GM18867 (cell line): ENCODE results near the gene KCNJ6.
"Not testable (repeated sequence)": the region's sequence is repeated elsewhere in the genome, so short reads cannot be mapped to it uniquely, and the experiment has no call there.

ENCODE experiments used
- ATAC-seq: cut with Tn5 transposase; IDR thresholded peaks from one replicate; pipeline ENCODE4 v1.9.1; 2021; ENCODE audit warnings: mild to moderate bottlenecking, moderate library complexity; ENCODE audit not compliant: unreplicated experiment

Gene KCNJ6

GRCh38 chr21:37746849-37747248 is 169.4 kb downstream of the KCNJ6 start:
- ATAC-seq = no peak

DNA sequence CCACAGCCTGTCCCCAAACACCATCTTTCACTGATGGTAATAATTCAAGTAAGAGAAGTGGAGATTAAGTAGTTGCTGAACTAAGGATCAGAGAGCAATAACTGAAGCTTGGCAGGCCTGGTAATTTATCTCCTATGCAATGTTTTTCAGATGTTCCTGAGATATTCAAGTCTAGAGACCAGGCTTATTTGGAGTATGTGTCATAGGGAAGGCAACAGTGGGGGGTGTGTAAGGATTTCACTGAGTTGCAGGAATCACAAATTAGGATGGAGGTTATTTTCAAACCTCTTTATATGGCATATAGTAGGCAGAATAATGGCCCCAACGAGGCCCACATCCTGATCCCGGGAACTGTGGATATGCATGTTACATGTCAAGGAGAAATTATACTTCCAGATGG is 171.7 kb downstream of the KCNJ6 start:
- ATAC-seq = no peak

DNA sequence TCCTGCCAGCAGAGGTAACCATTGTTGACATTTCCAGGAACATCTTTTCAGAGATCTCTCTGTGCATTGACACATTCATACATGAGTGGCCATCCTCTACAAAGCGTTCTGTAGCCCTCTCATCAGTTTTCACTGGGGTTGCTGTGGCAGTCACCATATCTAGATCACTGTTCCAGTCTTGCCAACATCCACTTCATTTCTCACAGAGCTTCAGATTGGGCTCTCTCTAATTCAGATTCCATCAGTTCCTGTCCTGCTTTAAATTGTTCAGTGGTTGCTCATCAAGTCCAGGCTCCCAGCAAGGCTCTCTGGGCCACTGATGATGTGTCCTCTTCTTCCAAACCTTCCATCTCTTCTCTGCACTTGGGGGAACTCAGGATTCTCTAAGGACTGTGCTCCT is 173.7 kb downstream of the KCNJ6 start:
- no peak for ATAC-seq

DNA sequence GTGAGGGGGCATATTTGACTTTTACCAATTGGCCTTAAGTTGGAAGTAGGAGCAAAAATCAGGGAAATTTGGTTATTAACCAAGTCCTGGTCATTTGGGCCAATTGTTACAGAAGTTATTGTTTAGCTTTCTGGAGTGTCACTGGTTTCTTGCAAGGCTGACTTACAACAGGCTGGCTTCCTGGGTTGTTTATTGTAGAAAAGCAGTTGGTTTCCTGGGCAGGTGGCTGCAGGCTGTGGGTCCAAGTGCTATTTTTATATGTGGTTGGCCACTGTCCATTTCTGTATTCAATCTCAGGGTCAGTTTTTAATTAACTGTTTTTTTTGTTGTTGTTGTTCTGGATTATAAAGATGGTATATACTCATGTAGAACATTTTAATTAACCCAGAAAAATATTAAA is 174.1 kb downstream of the KCNJ6 start:
- ATAC-seq = no peak

DNA sequence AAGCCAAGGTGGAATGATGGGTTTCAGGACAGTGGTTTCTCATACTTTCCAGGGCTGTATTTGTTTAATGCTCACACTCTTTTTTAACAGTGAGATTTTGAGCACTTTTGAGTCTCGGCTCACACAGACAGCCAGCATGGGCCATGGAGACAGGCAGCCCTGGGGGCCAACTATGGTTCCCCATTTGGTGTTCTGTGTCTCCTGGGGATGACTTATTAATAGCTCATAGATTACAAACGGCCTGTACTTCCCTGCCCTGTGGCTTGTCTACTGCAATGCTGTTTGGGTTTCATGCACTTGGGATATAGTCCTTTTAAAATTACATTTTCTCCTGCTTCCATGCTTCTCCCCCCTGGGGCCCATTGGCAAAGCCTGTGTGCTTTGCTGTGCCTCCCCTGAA is 178.3 kb downstream of the KCNJ6 start:
- ATAC-seq = no peak

DNA sequence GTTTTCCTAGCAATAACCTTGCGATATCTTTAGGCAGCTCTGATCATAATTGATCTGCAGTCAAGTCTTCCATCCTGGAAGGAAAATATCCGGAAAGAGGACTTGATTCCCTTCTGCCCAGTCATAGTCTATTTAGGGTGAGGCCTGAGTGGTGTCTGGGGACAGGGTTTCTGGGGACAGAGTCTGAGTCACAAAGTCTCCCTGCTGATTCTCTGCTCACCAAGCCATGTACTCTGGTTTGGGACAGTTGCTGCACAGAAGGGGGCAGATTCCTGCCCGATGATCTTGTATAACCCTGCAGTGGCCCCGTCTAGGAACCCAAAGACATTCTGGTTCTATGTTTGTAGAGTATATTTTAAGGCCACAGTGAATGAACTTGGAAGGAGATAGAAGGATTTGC is 178.8 kb downstream of the KCNJ6 start:
- ATAC-seq = no peak

GRCh38 chr21:37734846-37735245 is 181.4 kb downstream of the KCNJ6 start:
- ATAC-seq = no peak

- ATAC-seq = no peak
These were observed 183.3 kb downstream of the KCNJ6 start for GRCh38 chr21:37732927-37733326.

GRCh38 chr21:37724201-37724600 is 192.1 kb downstream of the KCNJ6 start:
- ATAC-seq = peak; percentile 58

DNA sequence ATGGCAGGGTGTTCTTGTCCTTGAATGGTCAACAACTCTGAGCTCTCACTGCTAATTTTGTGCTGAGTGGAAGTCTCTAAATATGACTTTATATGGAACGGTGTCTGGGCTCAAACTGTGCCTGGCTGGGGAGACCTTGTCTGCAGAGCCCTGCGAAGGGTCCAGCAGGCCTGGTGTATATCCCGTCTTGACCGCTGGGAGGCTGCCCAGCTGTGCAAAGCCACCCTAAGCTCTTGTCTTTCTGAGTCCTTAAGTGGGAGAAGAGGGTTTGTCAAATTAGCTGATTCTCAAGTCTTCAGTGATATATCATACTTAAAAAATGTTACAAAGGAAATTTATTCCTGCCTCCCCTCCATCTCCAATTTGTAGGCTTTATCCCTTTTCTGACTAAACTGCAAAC is 198.7 kb downstream of the KCNJ6 start:
- ATAC-seq = no peak

- ATAC-seq = not testable (repeated sequence)
These were observed 203.7 kb downstream of the KCNJ6 start for GRCh38 chr21:37712569-37712934.

DNA sequence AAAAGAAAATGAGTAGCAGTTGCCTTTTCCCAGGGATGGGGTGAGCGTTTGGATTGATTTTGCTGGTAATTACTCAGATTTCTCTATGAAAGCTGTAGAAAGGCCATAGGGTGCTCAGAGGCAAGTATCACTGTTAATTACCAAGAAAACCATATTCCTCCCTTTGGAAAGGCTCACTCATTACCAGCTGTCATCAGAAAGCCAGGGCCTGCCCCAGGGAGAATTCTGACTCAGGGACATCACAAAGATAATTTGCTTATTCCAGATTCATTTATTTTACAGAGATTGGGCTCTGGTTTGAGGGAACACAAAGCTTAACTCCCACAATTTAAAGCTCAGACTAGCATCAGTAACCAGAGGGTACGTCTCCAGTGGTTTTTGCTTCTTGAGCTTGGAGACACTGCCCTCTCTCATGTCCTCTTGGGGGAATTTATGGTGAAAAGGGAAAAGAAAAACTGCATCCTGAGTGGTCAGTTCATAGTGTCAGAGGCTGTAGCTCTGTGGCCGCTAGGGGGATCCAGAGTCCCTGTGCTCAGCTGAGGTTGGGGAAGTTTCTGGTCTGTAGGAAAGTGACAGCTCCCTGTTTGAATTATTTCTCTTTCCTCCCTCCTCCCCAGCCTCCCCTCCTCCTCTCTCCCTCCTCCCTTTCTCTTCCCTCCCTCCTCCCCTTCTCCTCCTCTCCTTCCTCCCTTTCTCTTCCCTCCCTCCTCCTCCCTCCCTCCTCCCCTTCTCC is 204.3 kb downstream of the KCNJ6 start:
- peak; percentile 83 for ATAC-seq

GRCh38 chr21:37711286-37711829 is 204.9 kb downstream of the KCNJ6 start:
- no peak for ATAC-seq

GRCh38 chr21:37710546-37711285 is 205.5 kb downstream of the KCNJ6 start:
- ATAC-seq = no peak

- no peak for ATAC-seq
These were observed 211.5 kb downstream of the KCNJ6 start for GRCh38 chr21:37704751-37705150.

DNA sequence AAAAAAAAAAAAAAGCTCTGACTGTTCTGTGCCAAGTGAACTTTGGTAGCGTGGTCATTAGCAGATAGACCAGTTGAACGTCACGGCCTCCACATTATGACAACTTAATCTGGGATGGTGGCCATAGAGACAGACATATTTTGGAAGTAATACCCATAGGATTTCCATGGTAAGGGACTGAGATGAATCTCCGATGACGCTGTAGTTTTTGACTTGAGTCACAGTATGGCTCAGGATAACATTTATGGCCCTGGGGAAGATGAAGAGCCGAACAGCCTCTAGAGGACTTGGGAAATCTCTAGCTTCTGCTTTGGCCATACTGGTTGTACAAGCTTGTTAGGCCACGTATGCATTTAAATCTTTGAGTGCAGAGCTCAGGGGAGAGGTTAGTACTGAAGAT is 214.0 kb downstream of the KCNJ6 start:
- ATAC-seq = no peak

DNA sequence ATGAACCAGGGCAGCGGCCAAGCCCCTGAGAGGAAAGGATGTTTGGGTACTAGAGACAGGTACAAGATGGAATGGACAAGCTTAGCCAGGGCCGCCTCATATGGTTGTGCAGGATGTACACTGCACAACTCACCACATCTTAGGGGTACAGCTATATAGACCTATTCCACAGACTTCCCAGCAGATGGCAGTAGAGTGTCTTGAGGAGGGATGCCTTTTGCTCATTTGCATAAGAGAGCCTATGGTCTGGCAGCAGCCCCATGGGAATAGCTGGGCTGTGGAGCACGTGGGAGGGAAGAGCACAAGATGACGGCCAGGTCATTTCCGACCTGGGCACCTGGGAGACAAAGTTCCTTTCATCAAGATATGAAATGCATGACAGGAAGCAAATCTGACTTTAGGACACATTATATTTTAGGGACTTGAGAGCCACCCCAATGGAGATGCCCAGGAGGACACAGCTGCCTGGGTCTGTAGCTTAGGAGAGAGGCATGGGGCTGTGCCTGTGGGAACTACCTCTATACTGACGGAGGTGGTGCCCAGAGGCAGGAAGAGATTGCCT is 215.5 kb downstream of the KCNJ6 start:
- peak; percentile 92 for ATAC-seq

DNA sequence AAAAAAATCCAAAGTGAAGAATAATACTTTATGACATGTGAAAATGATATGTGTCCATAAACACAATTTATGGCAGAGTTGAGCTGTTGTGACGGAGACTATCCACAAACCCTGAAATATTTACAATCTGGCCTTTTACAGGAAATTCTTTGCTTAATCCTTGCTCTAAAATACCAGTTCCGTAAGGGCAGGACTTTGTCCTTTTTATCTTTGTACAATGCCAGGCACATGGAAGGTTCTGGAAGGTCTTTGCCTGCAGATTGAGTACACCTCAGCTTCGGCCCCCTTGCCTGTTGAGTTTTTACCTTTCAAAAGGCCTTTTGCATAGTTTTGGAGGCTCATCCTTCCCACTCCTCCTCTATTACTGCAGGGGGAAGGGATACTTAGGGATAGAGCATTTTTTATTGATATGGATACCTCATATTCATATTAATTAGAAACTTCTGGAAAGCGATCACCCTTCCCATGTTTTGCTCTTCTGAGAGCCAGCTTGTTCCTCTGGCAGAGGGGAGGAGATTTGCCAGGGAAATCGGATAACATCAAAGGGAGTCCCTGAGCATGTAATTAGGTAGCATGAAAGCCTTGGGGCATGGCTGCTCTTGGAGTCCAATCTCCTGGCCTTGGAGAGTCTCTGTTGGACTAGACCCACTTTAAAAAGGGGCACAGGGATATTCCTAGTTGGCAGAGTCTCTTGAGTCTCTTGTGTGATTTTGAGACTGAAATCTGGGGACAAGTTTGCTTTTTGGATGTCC is 217.1 kb downstream of the KCNJ6 start:
- no peak for ATAC-seq

- ATAC-seq = no peak
These were observed 219.3 kb downstream of the KCNJ6 start for GRCh38 chr21:37696936-37697335.

GRCh38 chr21:37695111-37695510 is 221.1 kb downstream of the KCNJ6 start:
- no peak for ATAC-seq

DNA sequence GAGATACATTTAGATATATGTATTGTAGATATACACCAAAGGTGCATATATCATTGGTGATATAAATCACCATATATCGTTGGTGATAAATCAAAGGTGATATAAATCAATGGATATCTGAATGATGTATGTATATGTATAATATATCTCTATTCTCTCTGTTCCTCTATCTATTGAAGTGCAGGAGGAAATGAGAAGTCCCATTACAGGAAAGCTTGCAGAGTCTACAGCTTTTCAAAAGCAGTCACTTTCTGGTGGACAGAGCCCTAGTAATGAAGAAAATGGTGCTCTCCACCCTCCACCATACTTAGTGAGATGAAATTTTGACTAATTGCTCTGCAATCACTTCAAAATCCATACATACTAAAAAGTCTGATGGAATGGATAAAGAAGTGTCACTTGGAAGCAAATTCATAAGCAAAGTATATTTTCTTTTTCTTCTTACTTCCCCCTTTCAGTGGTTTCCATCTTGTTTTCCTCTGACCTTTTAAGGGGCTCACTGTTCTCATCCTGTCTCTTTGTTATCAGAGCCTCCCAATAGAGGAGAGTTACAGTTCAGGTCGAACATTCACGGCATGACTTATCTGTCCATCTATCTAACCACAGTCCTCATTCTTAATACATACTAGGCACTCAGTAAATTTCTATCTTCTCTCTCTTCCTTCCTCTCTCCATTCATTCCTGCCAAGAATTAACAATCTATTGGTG is 227.2 kb downstream of the KCNJ6 start:
- ATAC-seq = no peak
